Stimulated activated CD4-positive, alpha-beta T cell treated with anti-CD3 and anti-CD28 coated beads, Interleukin-4, amount 100 ng/mL, for 1 hour (primary cell): ENCODE data around the gene ENTREP3.
A peak's percentile ranks its signal among the peaks of the same experiment; 100 is the strongest.
"Not testable (repeated sequence)": the region's sequence is repeated elsewhere in the genome, so short reads cannot be mapped to it uniquely, and the experiment has no call there.

Experiments used
- DNase-seq: peaks from one replicate; pipeline ENCODE4 v3.0.0-alpha.2; 2020

Gene ENTREP3

DNA sequence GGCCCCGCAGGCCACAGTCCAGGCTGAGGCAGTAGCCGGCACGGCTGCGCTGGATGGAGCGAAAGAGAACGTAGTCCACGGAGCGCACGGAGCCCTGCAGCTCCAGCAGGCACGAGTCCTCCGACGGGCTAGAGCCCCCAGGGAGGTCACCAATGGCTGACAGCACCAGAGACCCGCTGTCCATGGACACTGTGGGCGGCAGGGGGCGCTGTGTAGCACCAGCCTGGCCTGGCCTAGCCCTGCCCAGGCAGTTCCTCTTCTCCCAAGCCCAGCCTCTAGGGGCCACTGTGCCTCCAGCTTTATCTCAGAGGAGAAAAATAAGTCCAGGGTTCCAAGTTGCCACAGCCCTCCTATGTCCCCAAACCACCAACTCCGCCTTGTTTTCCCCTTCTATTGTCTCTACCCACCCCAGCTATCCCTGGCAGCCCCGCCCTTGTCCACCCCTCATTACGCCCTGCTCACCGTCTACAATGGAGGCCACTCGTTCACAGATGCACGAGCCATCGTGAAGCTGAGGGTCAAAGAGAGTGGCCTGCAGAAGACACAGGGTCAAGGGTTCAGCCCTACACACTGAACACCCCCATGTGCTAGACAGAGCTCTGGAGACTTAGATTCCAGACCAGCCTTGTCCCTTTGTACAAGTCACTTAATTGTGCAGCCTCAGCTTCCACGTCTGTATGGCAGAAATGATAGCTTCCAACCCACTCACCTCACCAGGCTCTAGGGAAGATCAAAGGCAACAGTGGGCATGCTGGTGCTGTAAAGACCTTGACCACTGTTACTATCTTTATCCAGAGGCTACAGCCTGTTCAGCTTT, 4.4 kb downstream of the ENTREP3 start:
- DNase-seq = peak; percentile 98

DNA sequence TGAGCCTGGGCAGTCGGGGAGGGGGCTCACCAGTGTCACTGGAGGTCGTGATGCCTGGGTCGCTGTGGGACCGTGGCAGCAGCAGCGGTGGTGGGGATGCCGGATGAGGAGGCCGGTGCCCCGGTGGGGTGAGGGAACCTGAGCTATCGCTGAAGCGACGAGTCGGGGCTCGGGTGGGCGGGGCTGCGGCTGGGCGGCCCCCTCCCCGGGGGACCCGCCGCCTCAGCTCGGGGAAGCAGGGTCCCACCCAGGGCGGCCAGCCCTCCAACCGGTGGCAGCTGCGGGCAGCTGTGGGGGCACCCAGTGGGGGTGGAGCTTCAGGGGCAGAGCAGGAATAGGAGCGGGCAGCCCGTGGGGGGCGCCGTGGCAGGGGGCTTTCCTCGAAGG, 5.0 kb downstream of the ENTREP3 start:
- DNase-seq = no peak

DNA sequence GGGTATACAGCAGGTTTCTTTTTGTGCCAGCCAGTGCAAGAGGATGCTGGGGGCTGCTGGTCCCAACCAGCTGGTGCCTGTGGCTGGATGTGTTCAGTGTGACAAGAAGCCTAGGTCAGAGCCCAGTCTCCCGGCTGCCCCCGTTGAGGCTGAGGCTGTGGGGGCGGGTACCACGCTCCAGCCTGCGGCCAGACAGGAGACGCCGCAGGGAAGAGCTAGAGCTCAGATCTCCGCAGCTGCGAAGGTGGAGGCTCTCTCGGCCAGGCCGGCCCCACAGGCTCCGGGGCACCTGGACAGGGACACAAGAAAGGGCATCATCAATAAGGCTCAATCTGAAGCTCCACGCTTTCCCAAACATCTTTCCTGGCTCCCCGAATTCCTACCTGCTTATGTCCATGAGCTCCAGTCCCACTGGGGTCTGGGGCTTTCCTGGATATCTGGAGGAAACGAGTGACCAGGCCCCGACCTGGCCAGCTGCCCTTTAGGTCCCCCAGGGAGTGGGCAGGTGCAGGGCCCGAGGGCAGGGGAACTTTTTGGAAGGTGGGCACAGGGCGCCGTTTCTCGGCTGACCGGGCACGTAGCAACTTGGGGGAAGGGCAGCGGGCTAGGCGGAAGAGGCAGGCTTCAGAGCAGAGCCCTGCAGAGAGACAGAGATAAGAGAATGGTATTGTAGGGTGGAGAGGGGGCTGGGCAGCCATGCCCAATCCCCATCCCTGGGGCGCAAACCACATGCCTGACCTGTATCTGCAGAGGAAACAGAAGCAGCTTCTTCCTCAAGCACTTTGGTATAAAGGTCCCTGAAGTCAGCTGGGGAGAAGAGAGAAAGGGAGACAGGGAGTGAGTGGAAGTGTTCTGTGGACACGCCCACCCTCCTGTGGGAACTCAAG, 7.4 kb downstream of the ENTREP3 start:
- no peak for DNase-seq

DNA sequence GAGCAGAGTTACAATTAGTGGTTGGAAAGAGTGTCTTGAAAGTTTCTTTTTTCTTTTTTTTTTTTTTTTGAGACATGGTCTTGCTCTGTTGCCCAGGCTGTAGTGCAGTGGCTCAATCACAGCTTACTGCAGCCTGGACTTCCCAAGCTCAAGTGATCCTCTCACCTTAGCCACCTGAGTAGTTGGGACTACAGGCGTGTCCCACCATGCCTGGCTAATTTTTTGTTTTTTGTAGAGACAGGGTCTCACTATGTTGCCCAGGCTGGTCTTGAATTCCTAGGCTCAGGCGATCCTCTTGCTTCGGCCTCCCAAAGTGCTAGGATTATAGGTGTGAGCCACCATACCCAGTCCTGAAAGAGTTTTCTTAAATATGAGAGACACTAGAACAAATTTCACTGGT, 8.5 kb downstream of the ENTREP3 start:
- not testable (repeated sequence) for DNase-seq

DNA sequence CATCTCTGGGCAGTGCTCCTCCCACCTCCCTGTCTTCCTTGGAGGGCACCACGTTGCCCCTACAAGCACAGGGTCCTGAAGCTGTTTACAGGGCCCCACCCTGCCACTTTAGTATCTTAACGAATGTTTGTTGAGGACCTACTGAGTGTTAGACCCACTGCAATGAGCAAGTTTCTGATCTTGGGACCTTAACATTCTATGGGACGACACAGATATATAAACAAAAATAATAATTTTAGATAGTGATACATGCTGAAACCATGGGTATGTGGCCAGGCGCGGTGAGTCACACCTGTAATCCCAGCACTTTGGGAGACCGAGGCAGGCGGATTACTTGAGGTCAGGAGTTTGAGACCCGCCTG, 10.1 kb downstream of the ENTREP3 start:
- no peak for DNase-seq

DNA sequence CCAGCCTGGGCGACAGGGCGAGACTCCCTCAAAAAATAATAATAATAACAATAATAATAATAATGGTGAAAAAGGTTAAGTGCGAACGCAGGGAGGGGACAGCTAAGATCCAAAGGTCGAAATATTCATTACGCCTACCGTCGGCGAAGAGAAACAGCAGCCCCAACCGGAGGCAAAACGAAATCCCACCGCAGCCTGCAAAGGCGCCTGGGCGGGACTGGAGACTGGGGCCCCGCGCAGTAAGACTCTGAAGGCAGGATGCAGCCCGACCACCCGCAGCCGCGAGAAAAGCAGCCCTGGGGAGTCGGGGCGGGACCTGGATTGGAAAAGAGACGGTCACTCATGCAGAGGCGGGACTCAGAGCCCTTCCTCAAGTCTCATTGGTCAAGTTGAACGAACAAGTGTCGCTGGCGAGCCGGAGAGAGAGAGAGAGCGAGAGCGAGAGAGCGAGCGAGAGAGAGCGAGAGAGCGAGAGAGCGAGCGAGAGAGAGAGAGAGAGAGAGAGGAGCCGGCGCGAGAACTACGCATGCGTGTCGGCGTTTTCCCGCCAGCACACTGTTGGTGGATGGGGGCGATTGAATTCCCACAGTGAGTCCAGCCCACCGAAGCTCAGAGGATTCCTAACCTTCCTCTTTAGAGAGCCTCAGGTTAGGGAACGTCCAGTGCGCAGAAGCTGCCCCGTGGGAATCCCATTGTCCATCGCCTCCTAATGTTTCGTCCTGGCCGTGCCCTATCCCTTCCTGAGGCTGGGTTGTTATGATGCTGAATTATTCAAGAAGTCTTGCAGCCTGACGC, 10.7 kb downstream of the ENTREP3 start:
- peak; percentile 84 for DNase-seq

DNA sequence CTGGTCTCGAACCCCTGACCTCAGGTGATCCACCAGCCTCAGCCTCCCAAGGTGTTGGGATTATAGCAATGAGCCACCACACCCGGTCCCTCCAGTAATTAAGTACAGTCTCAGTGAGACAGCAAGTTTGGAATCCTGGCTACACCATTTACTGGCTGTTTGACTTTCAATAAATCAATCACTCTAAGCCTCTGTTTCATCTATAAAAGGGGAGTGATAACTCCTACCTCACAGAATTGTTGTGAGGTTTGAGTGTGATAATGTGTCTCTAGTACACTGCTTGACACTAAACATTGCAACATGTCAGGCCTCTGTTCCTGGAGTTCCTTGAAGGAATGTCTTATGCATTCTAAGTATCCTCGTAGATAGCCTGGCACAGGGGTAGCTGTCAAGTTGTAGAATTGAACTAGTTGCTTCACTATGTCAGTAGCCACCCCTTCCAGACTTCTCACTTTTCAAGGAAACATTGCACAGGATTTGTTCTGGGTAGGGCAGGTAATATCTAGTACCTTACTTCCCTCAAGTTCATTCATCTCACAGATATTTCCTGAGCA, 12.4 kb downstream of the ENTREP3 start:
- no peak for DNase-seq

DNA sequence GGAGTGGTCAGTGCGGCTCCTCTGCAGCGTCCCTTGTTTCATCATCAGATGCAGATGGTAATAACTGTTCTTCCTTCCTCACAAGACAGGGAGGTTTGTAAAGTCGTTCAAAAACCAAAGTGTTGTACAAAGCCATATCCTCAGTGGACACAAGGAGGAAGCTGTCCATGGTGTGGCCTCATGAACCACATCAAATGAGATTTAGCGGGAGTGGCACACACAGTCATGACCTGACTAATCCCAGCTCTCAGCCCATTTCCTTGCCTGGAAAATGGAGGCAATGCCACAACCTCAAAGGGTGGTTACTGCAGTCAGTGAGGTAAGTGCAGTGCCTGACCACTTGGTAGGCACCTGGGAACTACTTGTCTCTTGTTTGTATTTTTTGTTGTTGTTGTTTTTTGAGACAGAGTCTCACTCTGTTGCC, 13.4 kb downstream of the ENTREP3 start:
- no peak for DNase-seq

DNA sequence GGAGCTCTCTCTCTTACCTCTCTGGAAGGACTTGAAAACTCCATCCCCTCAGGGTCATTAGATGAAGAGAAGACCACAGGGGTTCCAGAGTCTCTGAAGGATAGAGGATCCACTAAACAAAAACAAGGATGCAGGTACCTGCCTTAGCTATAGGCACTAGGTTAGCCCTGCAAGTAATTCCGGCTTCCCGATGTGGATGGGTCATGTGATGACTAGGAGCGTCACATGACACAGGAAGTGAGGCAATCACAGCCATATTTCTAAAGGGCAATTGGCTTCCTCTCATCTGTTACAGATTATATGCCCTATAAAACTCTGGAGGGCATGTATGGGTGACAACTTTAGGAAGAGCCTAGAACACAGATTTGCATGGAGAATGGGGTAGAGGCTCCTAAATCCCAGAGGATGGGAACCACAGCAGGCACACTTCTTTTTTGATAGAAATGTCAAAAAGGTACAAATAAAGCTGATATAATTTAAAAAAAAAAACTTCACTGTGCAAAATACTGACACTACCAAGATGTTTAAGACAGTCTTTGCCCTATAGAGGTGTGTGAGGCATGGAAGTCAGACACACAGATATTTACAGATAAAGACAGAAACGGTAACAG, 14.1 kb downstream of the ENTREP3 start:
- peak; percentile 42 for DNase-seq

DNA sequence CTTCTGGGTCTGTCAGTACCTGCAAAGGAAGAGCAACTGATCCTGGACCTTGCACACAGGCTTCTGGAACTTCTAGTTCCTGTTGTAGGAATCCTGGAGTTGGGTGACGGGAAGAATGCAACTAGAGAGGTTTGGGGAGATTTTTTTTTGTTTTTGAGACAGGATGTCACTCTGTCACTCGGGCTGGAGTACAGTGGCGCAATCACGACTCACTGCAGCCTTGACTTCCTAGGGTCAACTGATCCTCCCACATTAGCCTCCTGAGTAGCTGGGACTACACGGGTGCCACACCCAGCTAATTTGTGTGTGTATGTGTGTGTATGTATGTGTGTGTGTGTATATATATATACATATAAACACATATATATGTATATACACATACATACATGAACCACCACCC, 18.8 kb downstream of the ENTREP3 start:
- DNase-seq = no peak

DNA sequence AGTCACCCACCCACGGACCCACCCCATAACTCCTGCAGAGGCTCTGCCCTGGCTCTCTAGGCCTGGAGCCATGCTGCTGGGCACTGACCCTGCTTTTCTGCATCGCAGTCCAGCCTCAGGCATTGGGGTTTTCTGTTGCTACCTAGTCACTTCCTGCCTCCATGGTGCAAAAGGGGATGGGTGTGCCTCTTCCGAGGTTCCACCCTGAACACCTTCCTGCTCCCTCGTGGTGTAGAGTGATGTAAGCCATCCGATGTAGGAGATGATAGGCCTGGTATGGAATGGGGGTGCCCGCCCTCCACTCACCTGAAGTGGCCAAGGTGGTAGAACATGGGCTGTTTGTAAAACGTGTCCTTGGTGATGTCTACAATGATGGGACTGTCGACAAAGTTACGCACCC, 19.9 kb downstream of the ENTREP3 start:
- DNase-seq = not testable (repeated sequence)

DNA sequence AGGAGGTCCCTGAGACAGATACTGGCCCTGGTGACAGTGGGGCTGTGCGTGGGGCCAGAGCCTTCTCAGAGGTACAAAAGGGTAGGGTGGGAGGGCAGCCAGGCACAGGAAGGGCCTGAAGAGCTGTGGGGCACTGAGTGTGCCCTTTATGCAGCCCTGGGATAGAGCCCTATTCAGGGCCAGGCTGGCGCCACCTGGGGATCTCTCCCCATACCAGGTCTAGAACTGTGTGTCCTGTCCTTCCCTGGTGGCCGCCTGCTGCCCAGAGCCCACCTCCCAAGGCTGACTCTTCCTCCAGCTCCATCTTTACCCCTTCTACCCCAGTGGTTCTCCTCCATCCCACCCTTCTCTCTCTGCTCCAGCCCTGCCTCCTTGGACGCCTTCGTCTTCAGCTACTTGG, 21.8 kb downstream of the ENTREP3 start:
- not testable (repeated sequence) for DNase-seq

DNA sequence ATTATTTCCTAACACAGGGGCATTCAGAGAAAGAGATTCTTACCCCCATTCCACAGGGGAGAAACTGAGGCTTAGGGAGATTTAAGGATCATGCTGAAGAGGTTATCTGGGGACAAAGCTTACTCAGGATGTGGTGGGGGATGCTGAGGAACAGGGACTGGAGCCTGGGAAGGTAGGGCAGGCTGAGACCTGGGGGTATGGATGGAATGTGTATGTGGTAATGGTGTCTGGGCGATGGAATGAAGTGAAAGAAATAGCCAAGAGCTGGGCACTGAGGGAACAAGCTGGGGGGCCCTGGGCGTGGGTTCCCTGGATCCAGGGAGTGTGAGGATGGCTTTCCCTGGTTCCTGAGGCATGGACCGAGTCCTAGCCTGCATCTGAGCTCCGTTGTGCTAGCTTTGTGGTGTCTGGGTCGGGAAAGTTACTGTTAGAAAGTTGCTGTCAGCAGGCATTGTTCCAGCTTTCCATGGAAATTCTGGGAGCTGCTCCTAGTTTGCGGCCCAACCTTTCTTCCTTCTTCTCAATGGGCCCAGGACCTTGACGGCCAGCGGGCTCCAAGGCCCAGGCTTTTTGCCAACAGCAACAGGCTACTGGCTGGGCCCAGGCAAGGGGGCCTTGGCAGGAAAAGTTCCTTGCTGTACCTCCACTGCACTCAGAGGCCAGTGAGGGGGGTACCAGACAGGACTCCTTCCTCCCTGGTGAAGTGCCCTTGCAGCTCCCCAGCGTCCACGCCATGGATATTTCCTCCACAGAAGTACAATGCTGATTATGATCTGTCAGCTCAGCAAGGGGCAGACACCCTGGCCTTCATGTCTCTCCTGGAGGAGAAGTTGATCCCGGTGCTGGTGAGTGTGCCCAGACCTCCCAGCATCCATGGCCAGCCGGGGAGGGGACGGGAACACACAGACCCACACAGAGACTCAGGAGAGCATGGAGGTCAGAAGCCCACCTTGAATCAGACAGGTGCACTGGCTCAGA, 23.0 kb downstream of the ENTREP3 start:
- DNase-seq = not testable (repeated sequence)

DNA sequence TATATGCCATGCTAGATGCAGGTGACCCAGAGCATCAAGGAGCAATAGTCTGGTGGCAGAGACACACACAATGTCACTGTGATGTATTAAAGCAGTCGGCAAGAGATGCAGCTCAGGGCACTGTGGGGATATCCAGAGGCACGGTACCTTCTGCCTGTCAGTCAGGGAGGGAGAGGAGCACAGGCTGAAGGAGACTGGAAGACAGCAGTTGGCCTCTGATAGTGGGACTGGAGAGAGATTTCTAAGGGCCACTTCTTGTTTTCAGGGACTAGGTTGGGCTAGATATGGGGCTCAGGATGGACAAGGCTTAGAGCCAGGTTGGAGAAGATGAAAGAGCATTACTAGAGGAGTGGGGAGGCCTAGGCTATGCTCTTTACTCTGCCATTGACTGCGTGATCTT, 24.0 kb downstream of the ENTREP3 start:
- not testable (repeated sequence) for DNase-seq

DNA sequence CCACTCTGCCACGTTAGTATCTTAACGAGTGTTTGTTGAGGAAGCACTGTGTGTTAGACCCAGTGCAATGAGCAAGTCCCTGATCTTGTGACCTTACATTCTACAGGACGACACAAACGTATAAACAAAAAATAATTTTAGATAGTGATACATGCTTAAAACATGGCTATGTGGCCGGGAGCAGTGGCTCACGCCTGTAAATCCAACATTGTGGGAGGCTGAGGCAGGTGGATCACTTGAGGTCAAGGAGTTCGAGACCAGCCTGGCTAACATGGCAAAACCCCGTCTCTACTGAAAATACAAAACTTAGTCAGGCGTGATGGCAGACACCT, 27.2 kb downstream of the ENTREP3 start:
- no peak for DNase-seq

DNA sequence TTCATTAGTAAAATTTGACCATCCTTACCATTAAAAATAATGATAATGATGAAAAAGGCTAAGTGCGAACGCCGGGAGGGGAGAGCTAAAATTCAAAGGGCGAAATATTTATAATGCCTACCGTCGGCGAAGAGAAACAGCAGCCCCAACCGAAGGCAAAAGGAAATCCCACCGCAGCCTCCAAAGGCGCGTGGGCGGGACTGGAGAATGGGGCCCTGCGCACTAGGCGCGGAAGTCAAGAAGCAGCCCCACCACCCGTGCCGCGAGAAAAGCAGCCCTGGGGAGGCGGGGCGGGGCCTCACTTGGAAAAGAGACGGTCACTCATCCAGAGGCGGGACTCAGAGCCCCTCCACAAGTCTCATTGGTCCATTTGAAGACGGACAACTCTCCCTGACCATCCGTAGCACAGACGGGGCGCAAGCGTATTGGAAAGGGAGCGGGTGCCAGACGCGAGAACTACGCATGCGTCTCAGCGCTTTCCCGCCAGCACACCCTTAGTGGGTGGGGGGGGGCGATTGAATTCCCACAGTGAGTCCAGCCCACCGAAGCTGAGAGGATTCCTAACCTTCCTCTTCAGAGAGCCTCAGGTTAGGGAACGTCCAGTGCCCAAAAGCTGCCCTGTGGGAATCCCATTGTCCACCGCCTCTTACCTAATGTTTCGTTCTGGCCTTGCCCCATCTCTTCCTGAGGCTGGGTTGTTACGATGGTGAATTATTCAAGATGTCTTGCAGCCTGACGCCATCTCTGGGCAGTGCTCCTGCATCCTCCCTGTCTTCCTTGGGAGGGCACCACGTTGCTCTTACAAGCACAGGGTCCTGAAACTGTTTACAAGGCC, 27.8 kb downstream of the ENTREP3 start:
- DNase-seq = peak; percentile 98

DNA sequence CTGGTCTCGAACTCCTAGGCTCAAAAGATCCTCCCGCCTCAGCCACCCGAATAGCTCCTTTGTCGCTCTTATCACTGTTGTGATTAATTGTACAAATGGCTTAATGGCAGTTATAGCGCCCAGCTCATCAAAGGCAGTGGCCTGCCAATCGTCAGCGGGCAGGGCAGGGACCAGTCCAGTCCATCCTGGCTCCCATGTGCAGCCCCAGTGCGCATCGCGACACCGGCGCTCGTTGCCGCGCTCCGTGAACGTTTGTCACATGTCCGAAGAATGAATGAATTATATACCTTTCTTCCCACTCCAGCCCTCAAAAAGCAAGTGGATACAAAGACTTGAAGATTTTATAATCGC, 28.4 kb downstream of the ENTREP3 start:
- peak; percentile 42 for DNase-seq

DNA sequence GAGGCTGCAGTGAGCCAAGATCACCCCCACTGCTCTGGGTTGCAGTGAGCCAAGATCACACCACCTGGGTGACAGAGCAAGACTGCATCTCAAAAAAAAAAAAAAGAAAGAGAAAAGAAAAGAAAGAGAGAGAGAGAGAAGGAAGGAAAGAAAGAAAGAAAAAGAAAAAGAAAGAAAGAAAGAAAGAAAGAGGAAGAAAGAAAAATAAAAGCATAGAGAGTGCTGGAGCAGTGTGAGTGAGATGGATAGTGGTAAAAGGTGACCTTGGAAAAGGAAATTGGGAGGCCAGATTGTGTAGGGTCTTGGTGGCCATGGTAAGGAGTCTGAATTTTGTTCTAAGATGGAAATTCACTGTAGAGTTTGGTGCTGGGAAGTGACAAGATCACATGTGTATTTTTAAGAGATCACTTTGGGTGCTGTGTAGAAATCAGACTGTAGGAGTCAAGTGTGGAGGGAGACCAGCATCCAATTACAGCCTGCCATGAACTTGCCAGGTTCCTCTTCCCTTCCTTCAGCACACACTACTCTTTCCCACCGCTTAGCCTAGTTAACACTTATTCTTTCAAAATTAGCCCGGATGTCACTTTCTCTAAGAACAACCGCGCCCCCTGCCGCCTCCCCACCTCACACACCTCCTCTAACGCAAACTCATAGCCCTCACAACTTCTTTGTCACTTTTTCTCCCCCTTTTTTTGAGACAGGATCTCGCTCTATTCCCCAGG, 28.9 kb downstream of the ENTREP3 start:
- DNase-seq = peak; percentile 83

DNA sequence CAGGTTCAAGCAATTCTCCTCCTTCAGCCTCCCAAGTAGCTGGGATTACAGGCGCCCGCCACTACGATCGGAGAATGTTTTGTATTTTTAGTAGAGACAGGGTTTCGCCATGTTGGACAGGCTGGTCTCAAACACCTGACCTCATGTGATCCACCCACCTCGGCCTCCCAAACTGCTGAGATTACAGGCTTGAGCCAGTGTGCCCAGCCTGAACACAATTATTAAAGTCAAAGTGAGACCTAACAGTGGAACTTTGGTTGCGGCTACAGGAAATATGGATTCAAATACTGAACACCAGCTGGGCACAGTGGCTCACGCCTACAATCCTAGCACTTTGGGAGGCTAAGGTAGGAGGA, 29.9 kb downstream of the ENTREP3 start:
- not testable (repeated sequence) for DNase-seq

DNA sequence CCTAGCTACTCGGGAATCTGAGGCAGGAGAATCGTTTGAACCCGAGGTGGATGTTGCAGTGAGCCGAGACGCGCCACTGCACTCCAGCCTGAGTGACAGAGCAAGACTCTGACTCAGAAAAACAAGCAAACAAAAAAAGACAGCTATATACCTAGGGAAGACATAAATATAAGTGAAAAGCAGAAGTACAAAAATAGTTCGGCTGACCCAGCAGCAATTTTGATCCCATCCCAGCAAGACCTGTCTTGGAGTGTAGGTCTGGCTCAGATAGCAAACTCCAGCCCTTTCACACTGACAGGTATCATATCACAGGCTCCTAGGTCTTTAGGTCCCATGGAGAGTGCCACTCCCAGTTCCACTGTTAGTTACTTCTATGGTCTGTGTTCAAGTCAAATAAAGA, 32.2 kb downstream of the ENTREP3 start:
- DNase-seq = no peak
